Measurements from ENCODE around the gene NOTCH3. TPM values are rescaled to one million over a fixed set of nuclear protein-coding genes. Genes with fewer than 3 reads are reported as not detected.
A peak's percentile ranks its signal among the peaks of the same experiment; 100 is the strongest.

Gene NOTCH3
- polyA plus RNA-seq, 1 donor = 9.5 TPM

DNA sequence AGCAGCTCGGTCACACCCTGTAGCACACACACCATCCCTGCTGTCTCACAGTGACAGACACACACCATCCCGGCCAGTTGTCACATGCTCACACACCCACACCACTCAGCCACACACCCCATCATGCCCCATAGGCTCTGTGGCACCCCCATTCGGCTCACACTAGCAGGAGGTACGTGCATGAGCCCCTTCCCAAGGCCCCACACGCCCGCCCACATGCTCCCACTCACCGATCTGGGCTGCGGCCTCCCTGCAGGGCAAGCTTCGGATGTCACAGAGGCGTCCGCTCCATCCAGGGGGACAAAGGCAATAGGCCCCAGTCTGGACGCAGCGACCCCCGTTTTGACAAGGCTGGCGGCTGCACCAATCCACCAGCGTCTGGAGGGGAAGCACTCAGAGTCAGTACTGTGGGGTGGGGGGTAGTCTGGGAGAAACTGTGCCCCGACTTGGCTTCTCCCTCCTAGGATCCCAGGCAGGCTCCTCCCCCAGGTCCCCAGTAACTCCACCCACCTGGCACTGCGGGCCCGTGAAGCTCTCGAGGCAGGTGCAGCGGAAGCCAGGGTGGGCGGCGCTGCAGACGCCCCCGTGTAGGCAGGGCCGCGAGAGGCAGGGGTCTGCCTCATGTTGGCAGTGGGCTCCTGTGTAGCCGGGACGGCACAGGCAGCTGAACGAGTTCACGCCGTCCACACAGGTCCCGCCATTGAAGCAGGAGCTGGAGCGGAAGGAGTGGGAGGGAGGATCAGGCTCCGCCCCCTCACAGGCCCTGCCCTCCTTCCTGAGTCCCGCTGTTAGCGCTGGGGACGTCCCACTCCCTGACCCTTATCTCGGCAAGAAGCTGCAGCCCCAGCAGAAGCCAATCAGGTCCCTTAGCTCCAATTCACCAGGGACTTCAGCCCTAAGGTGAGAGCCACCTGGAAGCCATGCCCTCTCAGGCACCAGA is 20.1 kb downstream of the NOTCH3 start:
- DNase-seq = peak; percentile 65 to 86

GRCh38 chr19:15178629-15179308 is 22.0 kb downstream of the NOTCH3 start:
- no peak for DNase-seq
- no CpG with 5 or more reads among the region's 33 CpGs for WGBS (ENCODE audit: insufficient coverage, low lambda C conversion rate)
- no peaks in the 10 kb centered on the region for H3K27me3 ChIP-seq (ENCODE audit: control insufficient read depth, insufficient read depth, low read length)
- peaks cover 7% of the 10 kb centered on the region for H3K4me1 ChIP-seq (ENCODE audit: control insufficient read depth, insufficient read depth, low read length)
- H3K9me3 ChIP-seq (ENCODE audit: control insufficient read depth, low read depth, low read length) = peaks cover 3% of the 10 kb centered on the region
- H3K4me3 ChIP-seq (ENCODE audit: low read length) = no peak overlapping the region
- no peak overlapping the region for H3K27ac ChIP-seq (ENCODE audit: low read length)
- peaks cover 11% of the 10 kb centered on the region for H3K36me3 ChIP-seq (ENCODE audit: control insufficient read depth, insufficient read depth, low read length)

More for the DNA sequence above, 20.1 kb downstream of the NOTCH3 start:
- Histone ChIP-seq H3K27me3 (ENCODE audit: control insufficient read depth, insufficient read depth, low read length) (no peaks in the 10 kb centered on the region), H3K4me1 (ENCODE audit: control insufficient read depth, insufficient read depth, low read length) (peaks cover 7% of the 10 kb centered on the region), H3K36me3 (ENCODE audit: control insufficient read depth, insufficient read depth, low read length) (peaks cover 3% of the 10 kb centered on the region), H3K9me3 (ENCODE audit: control insufficient read depth, low read depth, low read length) (no peaks in the 10 kb centered on the region), H3K27ac (ENCODE audit: low read length) (peak overlapping the region; percentile 58), H3K4me3 (ENCODE audit: low read length) (peak overlapping the region; percentile 55)
- no CpG with 5 or more reads among the region's 39 CpGs for WGBS (ENCODE audit: insufficient coverage, low lambda C conversion rate)

DNA sequence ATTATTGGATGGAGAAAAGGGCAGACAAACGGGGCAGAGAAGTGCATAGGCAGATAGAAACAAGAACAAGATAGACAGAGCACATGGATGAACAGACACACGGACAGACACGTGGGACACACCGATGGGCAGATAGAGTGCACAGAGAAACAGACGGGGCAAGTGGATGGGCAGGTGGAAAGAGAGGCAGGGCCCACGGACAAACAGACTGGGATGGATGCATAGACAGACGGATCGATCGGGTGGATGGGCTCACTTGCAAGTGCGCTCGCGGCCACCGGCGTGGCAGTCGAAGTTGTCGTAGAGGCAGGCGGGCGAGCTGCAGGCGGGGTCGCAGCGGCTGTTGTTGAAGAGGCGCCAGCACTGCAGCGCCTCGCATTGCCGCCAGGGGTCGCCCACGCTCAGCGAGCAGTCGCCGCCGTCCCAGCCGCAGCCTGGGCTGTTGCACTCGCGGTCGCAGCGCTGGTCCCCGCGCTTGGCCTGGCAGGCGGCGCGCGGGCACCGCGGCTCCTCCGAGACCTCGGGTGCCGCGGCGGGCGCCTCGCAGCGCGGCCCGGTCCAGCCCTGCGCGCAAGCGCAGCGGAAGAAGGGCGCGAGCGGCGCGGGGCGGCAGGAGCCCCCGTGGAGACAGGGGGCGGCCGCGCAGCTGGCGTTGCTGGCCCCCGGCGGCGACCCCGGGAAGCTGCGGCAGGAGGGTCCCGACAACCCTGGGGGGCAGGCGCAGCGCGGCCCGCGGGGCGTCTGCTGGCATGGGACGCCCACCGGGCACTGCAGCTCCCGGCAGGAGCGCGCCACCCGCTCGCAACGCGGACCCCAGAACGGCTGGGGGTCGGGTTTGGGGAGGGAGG is 23.3 kb downstream of the NOTCH3 start:
- Histone ChIP-seq H3K27ac (ENCODE audit: low read length) (no peak overlapping the region), H3K36me3 (ENCODE audit: control insufficient read depth, insufficient read depth, low read length) (peaks cover 13% of the 10 kb centered on the region), H3K27me3 (ENCODE audit: control insufficient read depth, insufficient read depth, low read length) (no peaks in the 10 kb centered on the region), H3K4me3 (ENCODE audit: low read length) (no peak overlapping the region), H3K9me3 (ENCODE audit: control insufficient read depth, low read depth, low read length) (peaks cover 3% of the 10 kb centered on the region), H3K4me1 (ENCODE audit: control insufficient read depth, insufficient read depth, low read length) (peaks cover 7% of the 10 kb centered on the region)
- DNase-seq = peak; percentile 71 to 73
- 81% methylated on average over 5 of the region's 92 CpGs for WGBS (ENCODE audit: insufficient coverage, low lambda C conversion rate)

- Histone ChIP-seq H3K9me3 (ENCODE audit: control insufficient read depth, low read depth, low read length) (peaks cover 3% of the 10 kb centered on the region), H3K36me3 (ENCODE audit: control insufficient read depth, insufficient read depth, low read length) (peaks cover 21% of the 10 kb centered on the region), H3K4me3 (ENCODE audit: low read length) (no peak overlapping the region), H3K27me3 (ENCODE audit: control insufficient read depth, insufficient read depth, low read length) (no peaks in the 10 kb centered on the region), H3K4me1 (ENCODE audit: control insufficient read depth, insufficient read depth, low read length) (no peaks in the 10 kb centered on the region), H3K27ac (ENCODE audit: low read length) (no peak overlapping the region)
- no peak for DNase-seq
- no CpG with 5 or more reads among the region's 3 CpGs for WGBS (ENCODE audit: insufficient coverage, low lambda C conversion rate)
Observed at GRCh38 chr19:15175609-15176008, 25.2 kb downstream of the NOTCH3 start.

DNA sequence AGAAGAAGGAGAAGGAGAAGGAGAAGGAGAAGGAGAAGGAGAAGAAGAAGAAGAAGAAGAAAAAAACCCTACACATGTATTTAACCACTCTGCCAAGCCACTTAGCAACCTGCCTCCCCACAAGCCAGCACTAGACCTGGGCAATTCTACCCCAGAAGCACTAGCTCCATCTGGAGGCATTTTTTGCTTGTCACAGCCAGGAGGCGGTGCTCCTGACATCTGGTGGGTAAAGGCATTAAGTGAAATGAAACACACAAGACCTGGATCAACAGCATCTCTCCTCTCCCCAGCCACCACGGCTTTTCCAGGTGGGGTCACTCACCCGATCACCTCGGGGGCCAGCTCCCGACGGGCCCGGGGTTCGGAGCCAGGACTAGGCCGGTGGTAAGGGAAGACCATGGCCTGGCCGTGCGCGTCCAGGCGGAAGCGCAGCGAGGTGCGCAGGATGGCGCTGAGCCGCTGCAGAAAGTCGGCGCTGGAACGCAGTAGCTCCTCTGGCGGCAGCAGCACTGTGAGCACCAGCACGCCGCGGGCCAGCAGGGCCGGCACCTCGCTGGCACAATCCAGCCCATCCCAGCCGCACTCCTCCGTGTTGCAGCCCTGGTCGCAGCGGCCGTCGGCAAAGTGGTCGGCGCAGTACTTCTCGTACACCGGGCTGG is 26.9 kb downstream of the NOTCH3 start:
- no peaks in the 10 kb centered on the region for H3K4me1 ChIP-seq (ENCODE audit: control insufficient read depth, insufficient read depth, low read length)
- WGBS (ENCODE audit: insufficient coverage, low lambda C conversion rate) = no CpG with 5 or more reads among the region's 37 CpGs
- no peak overlapping the region for H3K27ac ChIP-seq (ENCODE audit: low read length)
- peaks cover 6% of the 10 kb centered on the region for H3K9me3 ChIP-seq (ENCODE audit: control insufficient read depth, low read depth, low read length)
- DNase-seq = no peak
- peaks cover 29% of the 10 kb centered on the region for H3K36me3 ChIP-seq (ENCODE audit: control insufficient read depth, insufficient read depth, low read length)
- no peak overlapping the region for H3K4me3 ChIP-seq (ENCODE audit: low read length)
- no peaks in the 10 kb centered on the region for H3K27me3 ChIP-seq (ENCODE audit: control insufficient read depth, insufficient read depth, low read length)

DNA sequence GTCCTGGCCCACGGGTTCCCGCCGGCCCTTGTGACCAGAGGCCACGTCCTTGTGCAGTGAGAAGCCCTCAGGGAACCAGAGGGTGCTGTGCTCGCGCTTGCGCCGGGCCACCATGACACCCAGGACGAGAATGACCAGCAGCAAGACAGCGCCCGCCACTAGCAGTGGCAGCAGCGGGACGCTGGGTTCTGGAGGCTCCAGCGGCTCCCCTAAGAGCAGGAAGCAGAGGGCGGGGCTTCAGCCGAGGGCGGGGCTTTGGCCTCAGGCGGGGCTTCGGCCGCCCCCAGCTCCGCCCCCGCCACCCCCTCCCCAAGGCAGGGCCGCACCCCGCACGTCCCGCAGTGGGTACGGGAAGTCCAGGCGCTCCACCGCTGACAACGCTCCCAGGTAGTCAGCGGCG is 30.4 kb downstream of the NOTCH3 start:
- Histone ChIP-seq H3K27me3 (ENCODE audit: control insufficient read depth, insufficient read depth, low read length) (no peaks in the 10 kb centered on the region), H3K9me3 (ENCODE audit: control insufficient read depth, low read depth, low read length) (peaks cover 17% of the 10 kb centered on the region), H3K27ac (ENCODE audit: low read length) (no peak overlapping the region), H3K4me3 (ENCODE audit: low read length) (no peak overlapping the region), H3K4me1 (ENCODE audit: control insufficient read depth, insufficient read depth, low read length) (no peaks in the 10 kb centered on the region), H3K36me3 (ENCODE audit: control insufficient read depth, insufficient read depth, low read length) (peaks cover 44% of the 10 kb centered on the region)
- DNase-seq = no peak
- WGBS (ENCODE audit: insufficient coverage, low lambda C conversion rate) = no CpG with 5 or more reads among the region's 32 CpGs

DNA sequence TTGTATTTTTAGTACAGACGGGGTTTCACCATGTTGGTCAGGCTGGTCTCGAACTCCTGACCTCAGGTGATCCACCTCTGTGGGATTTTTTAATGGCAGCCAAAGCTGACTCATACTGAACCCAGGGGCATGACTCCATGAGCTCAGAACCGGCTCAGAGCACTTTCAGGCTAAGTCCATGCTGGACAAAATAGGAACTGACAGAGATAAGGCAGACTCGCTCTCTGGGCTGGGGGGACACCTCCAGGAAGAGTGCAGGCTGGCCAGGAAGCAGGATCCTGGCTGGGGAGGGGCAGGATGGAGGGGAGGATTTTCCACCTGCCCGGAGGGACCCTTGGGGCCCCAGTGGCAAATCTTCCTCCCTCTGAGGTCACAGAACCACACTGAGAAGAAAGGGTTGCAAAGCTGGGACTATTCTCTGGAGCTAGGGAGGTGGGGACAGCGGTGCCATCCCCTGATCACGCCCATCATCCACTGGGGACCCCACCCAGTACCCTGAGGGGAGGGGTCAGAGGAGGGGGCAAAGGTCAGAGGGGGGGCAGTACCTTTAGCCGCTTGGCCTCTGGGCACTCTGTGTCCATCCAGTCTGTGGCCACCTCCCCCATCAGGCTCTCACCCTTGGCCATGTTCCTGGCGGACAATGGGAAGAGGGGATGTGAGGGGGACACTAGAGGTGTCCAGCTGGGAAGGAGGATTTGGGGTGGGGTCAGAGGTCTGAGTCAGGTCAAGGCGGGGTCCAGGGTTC is 31.1 kb downstream of the NOTCH3 start:
- H3K27ac ChIP-seq (ENCODE audit: low read length) = no peak overlapping the region
- H3K27me3 ChIP-seq (ENCODE audit: control insufficient read depth, insufficient read depth, low read length) = no peaks in the 10 kb centered on the region
- H3K4me1 ChIP-seq (ENCODE audit: control insufficient read depth, insufficient read depth, low read length) = no peaks in the 10 kb centered on the region
- no peak for DNase-seq
- peaks cover 48% of the 10 kb centered on the region for H3K36me3 ChIP-seq (ENCODE audit: control insufficient read depth, insufficient read depth, low read length)
- no CpG with 5 or more reads among the region's 10 CpGs for WGBS (ENCODE audit: insufficient coverage, low lambda C conversion rate)
- H3K9me3 ChIP-seq (ENCODE audit: control insufficient read depth, low read depth, low read length) = peaks cover 24% of the 10 kb centered on the region
- no peak overlapping the region for H3K4me3 ChIP-seq (ENCODE audit: low read length)

DNA sequence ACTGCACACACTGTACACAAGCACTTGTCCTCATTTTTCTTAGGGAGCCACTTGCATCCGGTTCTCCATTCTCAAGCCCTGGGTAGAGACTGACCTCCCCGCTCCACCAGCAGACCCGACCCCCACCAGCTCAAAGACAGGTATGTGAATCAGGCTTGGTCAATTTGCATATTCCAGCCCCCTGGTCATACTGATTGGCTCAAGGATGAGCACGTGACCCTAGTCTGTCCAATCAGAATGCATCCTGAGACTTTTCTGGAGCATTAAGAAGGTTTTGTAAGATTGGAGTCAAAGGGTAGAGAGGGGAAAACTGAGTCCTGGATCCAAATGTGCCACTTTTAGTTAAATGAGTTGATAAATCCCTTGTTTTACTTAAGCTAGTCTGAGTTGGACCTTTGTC is 34.1 kb downstream of the NOTCH3 start:
- DNase-seq = no peak
- no CpG with 5 or more reads among the region's 4 CpGs for WGBS (ENCODE audit: insufficient coverage, low lambda C conversion rate)
- H3K27ac ChIP-seq (ENCODE audit: low read length) = no peak overlapping the region
- no peaks in the 10 kb centered on the region for H3K27me3 ChIP-seq (ENCODE audit: control insufficient read depth, insufficient read depth, low read length)
- H3K4me1 ChIP-seq (ENCODE audit: control insufficient read depth, insufficient read depth, low read length) = no peaks in the 10 kb centered on the region
- H3K9me3 ChIP-seq (ENCODE audit: control insufficient read depth, low read depth, low read length) = peaks cover 28% of the 10 kb centered on the region
- H3K4me3 ChIP-seq (ENCODE audit: low read length) = no peak overlapping the region
- peaks cover 51% of the 10 kb centered on the region for H3K36me3 ChIP-seq (ENCODE audit: control insufficient read depth, insufficient read depth, low read length)

Measured in large intestine (tissue), 3 donors.